Heart right ventricle (tissue), 16 donors: Measurements from ENCODE around the gene PELI2. TPM values are rescaled to one million over a fixed set of nuclear protein-coding genes. Genes with fewer than 3 reads are reported as not detected.

Source experiments
- ATAC-seq, 8 donors: fragments of 200-7000 bp; cut with Tn5 transposase; one replicate each; pipeline ENCODE4 v1.9.1; 2020; ENCODE audit warnings: mild to moderate bottlenecking in 8 of 8, moderate library complexity in 8 of 8, moderate number of reproducible peaks in 1 of 8
- DNase-seq, 2 donors: peaks; one replicate each; pipeline ENCODE4 v3.0.0-alpha.2; 2020
- H3K27ac ChIP-seq, 10 donors: fragments of 200-600 bp; sonication (generic) in 2 of 10; one replicate each; pipeline versions ENCODE4 v1.5.0 to v1.8.0; 2020 to 2022; ENCODE audit warnings: mild to moderate bottlenecking in 3 of 10
- H3K27me3 ChIP-seq, 7 donors: fragments of 200-600 bp; one replicate each; pipeline ENCODE4 v1.8.0; 2021 to 2022; ENCODE audit warnings: mild to moderate bottlenecking in 2 of 7
- H3K36me3 ChIP-seq, 9 donors: fragments of 200-600 bp; sonication (generic) in 1 of 9; one replicate each; pipeline versions ENCODE4 v1.5.0 to v1.8.0; 2020 to 2022; ENCODE audit warnings: mild to moderate bottlenecking in 2 of 9
- H3K4me1 ChIP-seq, 9 donors: fragments of 200-600 bp; sonication (generic) in 1 of 9; one replicate each; pipeline versions ENCODE4 v1.5.0 to v1.8.0; 2020 to 2022; ENCODE audit warnings: mild to moderate bottlenecking in 4 of 9
- H3K4me3 ChIP-seq, 10 donors: fragments of 200-600 bp; sonication (generic) in 2 of 10; one replicate each; pipeline versions ENCODE4 v1.5.0 to v1.8.0; 2020 to 2022; ENCODE audit warnings: mild to moderate bottlenecking in 7 of 10, moderate library complexity in 2 of 10
- H3K9me3 ChIP-seq, 11 donors: fragments of 200-600 bp in 10 of 11; sonication (generic) in 2 of 11; one replicate each; pipeline versions ENCODE4 v1.5.0 to v1.8.0; 2013 to 2022; ENCODE audit warnings: mild to moderate bottlenecking in 2 of 11, control low read depth in 1 of 11, moderate library complexity in 1 of 11
- WGBS, 2 donors: extraction: QIAGEN DNeasy Blood & Tissue Kit; methylation state at CpG; one replicate each; pipeline ENCODE4 v1.1.7; 2013; ENCODE audit warnings: inconsistent platforms in 1 of 2; 5-methylcytosine and 5-hydroxymethylcytosine counted together
- intact Hi-C, 10 donors: fragments of 100-400 bp; cut with DNase I; formaldehyde crosslinking; loops; one replicate each; pipeline versions ENCODE4 v1.11.1 to v1.14.2; 2022
- polyA plus RNA-seq, 2 donors: library from polyadenylated mRNA; stranded (reverse); fragments of 200-250 nt; gene quantifications; one replicate each; pipeline ENCODE4 v1.2.3, GENCODE V29; 2013
- total RNA-seq, 10 donors: library from RNA; stranded (reverse); fragmentation: NEBNext Ultra II Directional in 3 of 10; extraction: Animal tissue kit (Norgen Biotek cat#: 25700) in 3 of 10; gene quantifications; one replicate each; pipeline versions ENCODE4 v1.2.1 to v1.2.4, GENCODE V29; 2021 to 2023
- TF ChIP-seq, protein P1 (sequence below), 9 donors: fragments of 200-600 bp; sonication (generic) in 2 of 9; IDR thresholded peaks; one replicate each; pipeline versions ENCODE4 v1.5.0 to v1.8.0; 2021 to 2022; ENCODE audit warnings: antibody characterized with exemption in 9 of 9, mild to moderate bottlenecking in 5 of 9, moderate library complexity in 1 of 9
- donor health status: Arrhythmogenic right ventricular cardiomyopathy.
- donor health status: ischemic (EF 13 %, LVEDD 7.1; RV severe dilation, severe dysfunction).
- donor health status: healthy with polysubstance abuse.
- donor health status: DM: no; HTN: yes; CAD: no.
- donor health status: DM: no; HTN: no; CAD: no.
- donor health status: ischemic (EF 25% LVEDD 6.9; RV normal size, moderate dysfunction).
- donor health status: ischemic (EF 25% LVEDD 5.7; RV mildly dilated, moderate dysfunction).
- donor health status: healthy.
- donor health status: DM: yes; HTN: yes; CAD: no.
- donor health status: Ischemic cardiomyopathy.
- donor health status: ischemic (EF 35%, LVEDD 5.7; RV mildly dilated, moderate dysfunction).
- donor health status: nonischemic (EF 11% LVEDD 7.7; RV severe dilation, severe dysfunction).
- donor health status: DM: yes; HTN: yes; CAD: no.
- donor health status: PGD.
- donor health status: ischemic (EF 29% LVEDD 5.4; RV normal size, mild dysfunction).
- donor health status: nonischemic (EF 23%, LVEDD 6.1; RV moderate dilation, normal function).

The PELI2 gene
- total and polyA plus RNA-seq, 12 donors, result 0.87 to 4.9 (median 2.0) TPM

DNA sequence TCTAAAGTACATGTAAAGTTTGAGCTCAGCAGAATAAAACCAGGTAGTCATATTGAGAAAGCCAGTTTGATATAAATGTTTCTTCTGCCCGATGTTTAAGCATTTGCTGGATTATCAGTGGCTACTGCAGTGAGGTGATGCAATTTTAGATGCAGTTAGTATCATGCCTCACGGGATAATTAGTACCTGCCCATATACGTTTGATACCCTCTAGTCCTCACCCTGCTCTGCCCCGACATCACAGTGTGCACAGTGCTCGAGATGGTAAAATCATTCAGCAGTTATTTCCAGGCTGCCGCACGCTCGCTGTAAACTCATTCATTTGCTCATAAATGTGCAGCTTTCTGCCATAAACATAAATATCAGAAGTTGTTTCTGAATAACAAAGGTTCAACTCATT lies 152.7 kb downstream of the PELI2 start:
- TF ChIP-seq, protein P1, sequence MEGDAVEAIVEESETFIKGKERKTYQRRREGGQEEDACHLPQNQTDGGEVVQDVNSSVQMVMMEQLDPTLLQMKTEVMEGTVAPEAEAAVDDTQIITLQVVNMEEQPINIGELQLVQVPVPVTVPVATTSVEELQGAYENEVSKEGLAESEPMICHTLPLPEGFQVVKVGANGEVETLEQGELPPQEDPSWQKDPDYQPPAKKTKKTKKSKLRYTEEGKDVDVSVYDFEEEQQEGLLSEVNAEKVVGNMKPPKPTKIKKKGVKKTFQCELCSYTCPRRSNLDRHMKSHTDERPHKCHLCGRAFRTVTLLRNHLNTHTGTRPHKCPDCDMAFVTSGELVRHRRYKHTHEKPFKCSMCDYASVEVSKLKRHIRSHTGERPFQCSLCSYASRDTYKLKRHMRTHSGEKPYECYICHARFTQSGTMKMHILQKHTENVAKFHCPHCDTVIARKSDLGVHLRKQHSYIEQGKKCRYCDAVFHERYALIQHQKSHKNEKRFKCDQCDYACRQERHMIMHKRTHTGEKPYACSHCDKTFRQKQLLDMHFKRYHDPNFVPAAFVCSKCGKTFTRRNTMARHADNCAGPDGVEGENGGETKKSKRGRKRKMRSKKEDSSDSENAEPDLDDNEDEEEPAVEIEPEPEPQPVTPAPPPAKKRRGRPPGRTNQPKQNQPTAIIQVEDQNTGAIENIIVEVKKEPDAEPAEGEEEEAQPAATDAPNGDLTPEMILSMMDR (IDR thresholded peaks at IDR 0.05), result no peak
- Histone ChIP-seq H3K9me3 (no peaks in the 10 kb centered on the region), H3K27ac (no peak overlapping the region), H3K4me3 (no peak overlapping the region), H3K36me3 (no peaks in the 10 kb centered on the region), H3K4me1 (peaks cover 0 to 10% (median 5%) of the 10 kb centered on the region in 9 donors), H3K27me3 (no peaks in the 10 kb centered on the region)
- no peak for DNase-seq
- no peak for ATAC-seq
- WGBS, 2 donors, result 97 to 98% methylated on average over 8 of the region's 8 CpGs
- intact Hi-C loops, result no loop called here

DNA sequence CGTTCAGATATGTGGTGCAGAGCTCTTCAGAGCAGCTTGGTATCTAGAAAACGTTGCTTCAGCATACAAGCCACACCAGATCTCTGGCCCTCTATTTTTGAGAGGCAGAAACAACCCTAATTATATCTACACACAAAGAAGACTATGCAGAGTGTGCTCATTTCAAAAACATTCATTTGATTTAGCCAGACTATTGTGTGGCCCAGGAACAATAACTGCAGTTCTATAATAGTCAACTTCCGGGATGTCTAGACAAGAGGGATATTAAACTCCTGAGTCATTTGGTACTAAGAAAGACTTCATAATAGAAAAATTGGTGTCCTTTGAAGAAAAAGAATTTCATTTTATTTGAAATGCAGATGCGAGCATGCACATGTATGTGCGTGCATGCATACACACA lies 153.8 kb downstream of the PELI2 start:
- Histone ChIP-seq H3K4me1 (peaks cover 0 to 10% (median 5%) of the 10 kb centered on the region in 9 donors), H3K27me3 (no peaks in the 10 kb centered on the region), H3K9me3 (no peaks in the 10 kb centered on the region), H3K27ac (peak overlapping the region in 1 of 10 donors; percentile 4), H3K36me3 (no peaks in the 10 kb centered on the region), H3K4me3 (no peak overlapping the region)
- ATAC-seq (peak in 4 of 8 donors; percentile 39 to 57 (median 48)), DNase-seq (no peak)
- TF ChIP-seq, protein P1 (IDR thresholded peaks at IDR 0.05), result no peak
- intact Hi-C loops, result no loop called here
- WGBS, 2 donors, result 78% methylated on average over 5 of the region's 5 CpGs

- DNase-seq (no peak), ATAC-seq (peak in 3 of 8 donors; percentile 26 to 81 (median 31))
- intact Hi-C loops, result no loop called here
- H3K9me3 ChIP-seq, result no peaks in the 10 kb centered on the region
- no peaks in the 10 kb centered on the region for H3K27me3 ChIP-seq
- H3K27ac ChIP-seq, result no peak overlapping the region
- H3K4me3 ChIP-seq, result no peak overlapping the region
- 68 to 81% methylated on average over 3 of the region's 3 CpGs for WGBS, 2 donors
- peaks cover 0 to 10% (median 5%) of the 10 kb centered on the region in 9 donors for H3K4me1 ChIP-seq
- TF ChIP-seq, protein P1 (IDR thresholded peaks at IDR 0.05), result no peak
- no peaks in the 10 kb centered on the region for H3K36me3 ChIP-seq
Observed at GRCh38 chr14:56273155-56273554, 154.9 kb downstream of the PELI2 start.

- WGBS, 2 donors, result 60 to 68% methylated on average over 6 of the region's 6 CpGs
- ATAC-seq (peak in 7 of 8 donors; percentile 34 to 67 (median 56)), DNase-seq (no peak)
- Histone ChIP-seq H3K36me3 (no peaks in the 10 kb centered on the region), H3K27ac (peak overlapping the region in 1 of 10 donors; percentile 11), H3K9me3 (no peaks in the 10 kb centered on the region), H3K4me3 (no peak overlapping the region), H3K4me1 (peaks cover 0 to 10% (median 5%) of the 10 kb centered on the region in 9 donors), H3K27me3 (no peaks in the 10 kb centered on the region)
- TF ChIP-seq, protein P1 (IDR thresholded peaks at IDR 0.05), result no peak
- intact Hi-C loops, result no loop called here
Observed at GRCh38 chr14:56273951-56274350, 155.7 kb downstream of the PELI2 start.
